Gastrocnemius medialis (tissue), 4 donors: ENCODE data around the gene CCDC192. TPM values are rescaled to one million over a fixed set of nuclear protein-coding genes. Genes with fewer than 3 reads are reported as not detected.

Experiments used
- ATAC-seq, 2 donors: fragments of 150-250 bp; one replicate each; pipeline ENCODE4 v1.9.1; 2016
- DNase-seq, 2 donors: peaks; one replicate each; pipeline ENCODE4 v3.0.0-alpha.2; 2019
- H3K27ac ChIP-seq, 4 donors: fragments of 200-600 bp; sonication (generic); 1 replicate in 1 of 4; 2 replicates in 3 of 4; pipeline ENCODE4 v1.5.1; 2016 to 2018; ENCODE audit warnings: mild to moderate bottlenecking in 2 of 4, moderate library complexity in 1 of 4
- H3K27me3 ChIP-seq, 3 donors: fragments of 200-600 bp; sonication (generic) in 2 of 3; 1 replicate in 1 of 3; 2 replicates in 2 of 3; pipeline versions ENCODE4 v1.5.1 to v1.6.0; 2016 to 2019; ENCODE audit warnings: mild to moderate bottlenecking in 1 of 3, moderate library complexity in 1 of 3
- H3K36me3 ChIP-seq, 2 donors: fragments of 200-600 bp; sonication (generic) in 1 of 2; one replicate each; pipeline ENCODE4 v1.5.1; 2017 to 2018
- H3K4me1 ChIP-seq, 2 donors: fragments of 200-600 bp; sonication (generic) in 1 of 2; one replicate each; pipeline ENCODE4 v1.5.1; 2016 to 2017; ENCODE audit warnings: mild to moderate bottlenecking in 2 of 2
- H3K4me3 ChIP-seq, 4 donors: fragments of 200-600 bp; sonication (generic) in 3 of 4; 1 replicate in 1 of 4; 2 replicates in 3 of 4; pipeline ENCODE4 v1.5.1; 2016 to 2019; ENCODE audit warnings: mild to moderate bottlenecking in 2 of 4
- H3K9me3 ChIP-seq, 3 donors: fragments of 200-600 bp; sonication (generic) in 2 of 3; 1 replicate in 1 of 3; 2 replicates in 2 of 3; pipeline ENCODE4 v1.5.1; 2016 to 2019
- POLR2A ChIP-seq, 2 donors: fragments of 450-650 bp; IDR thresholded peaks; one replicate each; pipeline ENCODE4 v1.6.1; 2017; ENCODE audit warnings: antibody characterized with exemption in 2 of 2, mild to moderate bottlenecking in 2 of 2, moderate library complexity in 2 of 2
- in situ Hi-C, 4 donors: fragments of 200-750 bp; cut with MboI; loops; one replicate each; pipeline versions ENCODE4 v1.15.0 to v1.8.0; 2017; ENCODE audit warnings: low sequenced_read_pairs in 4 of 4
- intact Hi-C: fragments of 100-400 bp; cut with DNase I; formaldehyde crosslinking; loops from one replicate; pipeline ENCODE4 v1.15.1; 2023; ENCODE audit warnings: low total_unique reads
- total RNA-seq, 4 donors: library from RNA; depleted of rRNA; stranded (reverse); fragments of >200 nt; gene quantifications; one replicate each; pipeline versions ENCODE4 v1.1.0 to v1.2.3, GENCODE V29; 2016
- TF ChIP-seq, protein P1 (sequence below), 5 experiments: fragments of 450-650 bp in 3 of 5; fragments of 200-600 bp in 2 of 5; sonication (generic) in 2 of 5; IDR thresholded peaks in 4 of 5; conservative IDR thresholded peaks in 1 of 5; 1 replicate in 4 of 5; 2 replicates in 1 of 5; pipeline ENCODE4 v1.5.1; 2016 to 2019; ENCODE audit warnings: antibody characterized with exemption in 5 of 5, mild to moderate bottlenecking in 3 of 5, moderate library complexity in 3 of 5

Gene CCDC192
- total RNA-seq, 4 donors from 2014 or later: not detected

DNA sequence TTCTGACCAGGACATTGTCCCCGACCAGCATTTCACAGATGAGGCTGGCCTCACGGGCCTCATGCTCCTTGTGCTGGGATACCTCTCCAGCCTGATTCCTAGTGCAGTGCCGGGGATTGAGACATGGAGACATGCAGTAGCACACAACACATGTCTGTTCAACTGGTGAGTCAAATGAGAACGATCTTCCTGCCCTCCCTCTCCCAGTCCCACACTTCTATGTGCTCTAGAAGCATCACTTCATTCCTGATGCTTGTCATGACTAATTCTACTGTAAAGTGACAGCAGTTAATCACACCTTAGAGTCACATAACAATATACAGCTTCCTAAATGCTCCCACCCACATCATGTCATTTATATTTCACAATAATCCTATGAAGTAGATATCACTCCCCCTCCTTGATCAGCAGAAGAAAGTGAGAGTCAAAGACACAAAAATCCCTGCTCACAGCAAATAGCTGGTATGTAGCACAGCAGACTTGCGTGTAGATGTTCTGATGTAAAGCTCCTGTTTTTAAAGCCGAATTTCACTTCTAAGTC, 101.8 kb downstream of the CCDC192 start:
- Histone ChIP-seq H3K4me3 (no peak overlapping the region), H3K9me3 (no peaks in the 10 kb centered on the region), H3K27ac (no peak overlapping the region), H3K27me3 (no peaks in the 10 kb centered on the region), H3K36me3 (no peaks in the 10 kb centered on the region), H3K4me1 (peaks cover 0 to 7% of the 10 kb centered on the region in 2 donors)
- DNase-seq (no peak), ATAC-seq (no peak)
- intact Hi-C loops (no loop called here), in situ Hi-C loops (no loop called here)
- TF ChIP-seq, protein P1, sequence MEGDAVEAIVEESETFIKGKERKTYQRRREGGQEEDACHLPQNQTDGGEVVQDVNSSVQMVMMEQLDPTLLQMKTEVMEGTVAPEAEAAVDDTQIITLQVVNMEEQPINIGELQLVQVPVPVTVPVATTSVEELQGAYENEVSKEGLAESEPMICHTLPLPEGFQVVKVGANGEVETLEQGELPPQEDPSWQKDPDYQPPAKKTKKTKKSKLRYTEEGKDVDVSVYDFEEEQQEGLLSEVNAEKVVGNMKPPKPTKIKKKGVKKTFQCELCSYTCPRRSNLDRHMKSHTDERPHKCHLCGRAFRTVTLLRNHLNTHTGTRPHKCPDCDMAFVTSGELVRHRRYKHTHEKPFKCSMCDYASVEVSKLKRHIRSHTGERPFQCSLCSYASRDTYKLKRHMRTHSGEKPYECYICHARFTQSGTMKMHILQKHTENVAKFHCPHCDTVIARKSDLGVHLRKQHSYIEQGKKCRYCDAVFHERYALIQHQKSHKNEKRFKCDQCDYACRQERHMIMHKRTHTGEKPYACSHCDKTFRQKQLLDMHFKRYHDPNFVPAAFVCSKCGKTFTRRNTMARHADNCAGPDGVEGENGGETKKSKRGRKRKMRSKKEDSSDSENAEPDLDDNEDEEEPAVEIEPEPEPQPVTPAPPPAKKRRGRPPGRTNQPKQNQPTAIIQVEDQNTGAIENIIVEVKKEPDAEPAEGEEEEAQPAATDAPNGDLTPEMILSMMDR (IDR thresholded peaks at IDR 0.05 in 4 of 5, conservative IDR thresholded peaks at IDR 0.05 in 1 of 5): no peak
- no peak for TF ChIP-seq POLR2A (IDR thresholded peaks at IDR 0.05)

DNA sequence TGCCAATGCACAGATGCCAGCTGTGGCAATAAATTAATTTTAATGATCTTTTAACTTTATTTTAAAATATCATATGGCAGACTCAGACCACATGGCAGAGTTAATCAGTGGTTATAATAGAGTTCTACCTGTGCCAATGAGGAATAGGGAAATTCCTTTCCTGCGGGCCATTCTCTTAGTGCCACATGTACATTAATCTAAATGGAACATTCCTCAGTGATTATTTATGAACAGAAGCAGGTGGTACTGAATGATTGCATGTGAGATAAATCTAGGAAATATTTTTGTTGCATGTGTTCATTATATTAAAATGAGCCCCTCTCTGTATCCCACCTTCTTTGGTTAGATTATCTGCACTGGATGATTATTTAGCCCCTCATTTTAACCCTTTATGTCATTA, 102.3 kb downstream of the CCDC192 start:
- no peak overlapping the region for H3K4me3 ChIP-seq

DNA sequence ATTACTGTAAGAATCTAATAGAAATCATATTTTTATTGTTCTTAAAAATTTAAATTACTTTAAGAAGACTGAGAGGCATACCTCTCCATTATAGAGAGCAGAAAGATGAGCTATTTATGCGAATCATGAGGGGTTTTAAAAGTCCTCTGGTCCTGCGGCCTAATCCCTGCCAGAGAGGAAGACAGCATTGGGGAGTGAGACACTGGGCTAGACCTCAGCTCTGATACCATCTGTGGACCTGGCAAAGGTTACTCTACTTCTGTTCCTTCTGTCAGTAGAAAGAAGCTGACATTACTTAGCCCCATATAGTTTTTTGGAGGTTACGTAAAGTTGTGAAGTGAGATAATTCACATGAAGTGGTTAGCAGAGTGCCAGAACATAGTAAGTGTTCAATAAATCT, 103.6 kb downstream of the CCDC192 start:
- DNase-seq (no peak), ATAC-seq (no peak)
- H3K9me3 ChIP-seq: no peaks in the 10 kb centered on the region
- intact Hi-C loops: no loop called here
- in situ Hi-C loops: no loop called here
- TF ChIP-seq, protein P1 (IDR thresholded peaks at IDR 0.05 in 4 of 5, conservative IDR thresholded peaks at IDR 0.05 in 1 of 5): no peak
- TF ChIP-seq POLR2A (IDR thresholded peaks at IDR 0.05): no peak
- H3K4me3 ChIP-seq: no peak overlapping the region
- peaks cover 0 to 7% of the 10 kb centered on the region in 2 donors for H3K4me1 ChIP-seq
- no peak overlapping the region for H3K27ac ChIP-seq
- no peaks in the 10 kb centered on the region for H3K36me3 ChIP-seq
- H3K27me3 ChIP-seq: no peaks in the 10 kb centered on the region

More for the DNA sequence above, 102.3 kb downstream of the CCDC192 start:
- peaks cover 0 to 7% of the 10 kb centered on the region in 2 donors for H3K4me1 ChIP-seq
- no peak overlapping the region for H3K27ac ChIP-seq
- no peaks in the 10 kb centered on the region for H3K27me3 ChIP-seq
- no peak for DNase-seq
- ATAC-seq: no peak
- no peak for TF ChIP-seq POLR2A (IDR thresholded peaks at IDR 0.05)
- TF ChIP-seq, protein P1 (IDR thresholded peaks at IDR 0.05 in 4 of 5, conservative IDR thresholded peaks at IDR 0.05 in 1 of 5): no peak
- no peaks in the 10 kb centered on the region for H3K9me3 ChIP-seq
- in situ Hi-C loops: no loop called here
- H3K36me3 ChIP-seq: no peaks in the 10 kb centered on the region
- intact Hi-C loops: no loop called here

DNA sequence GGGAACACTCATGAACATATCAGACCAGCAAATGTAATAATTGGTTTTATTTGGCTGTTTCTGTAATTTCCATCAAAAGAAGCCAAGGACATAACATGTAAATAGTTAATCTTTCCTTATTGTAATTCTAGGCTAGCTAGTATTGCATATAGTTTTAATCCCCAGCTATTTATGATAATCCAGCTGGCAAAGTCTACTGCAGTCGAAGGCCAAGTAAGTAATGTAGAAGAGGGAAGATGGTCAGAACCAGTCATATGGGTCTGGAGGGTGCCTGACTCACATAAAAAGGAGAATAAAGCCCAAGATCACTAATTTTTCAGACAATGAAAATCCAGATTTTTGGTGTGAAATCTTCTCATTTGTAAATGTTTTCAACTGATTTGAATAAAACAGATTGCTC, 106.3 kb downstream of the CCDC192 start:
- Histone ChIP-seq H3K9me3 (no peaks in the 10 kb centered on the region), H3K4me3 (no peak overlapping the region), H3K36me3 (no peaks in the 10 kb centered on the region), H3K4me1 (peaks cover 0 to 11% of the 10 kb centered on the region in 2 donors), H3K27ac (no peak overlapping the region), H3K27me3 (no peaks in the 10 kb centered on the region)
- intact Hi-C loops (no loop called here), in situ Hi-C loops (no loop called here)
- no peak for ATAC-seq
- DNase-seq: no peak
- TF ChIP-seq, protein P1 (IDR thresholded peaks at IDR 0.05 in 4 of 5, conservative IDR thresholded peaks at IDR 0.05 in 1 of 5): no peak
- TF ChIP-seq POLR2A (IDR thresholded peaks at IDR 0.05): no peak

DNA sequence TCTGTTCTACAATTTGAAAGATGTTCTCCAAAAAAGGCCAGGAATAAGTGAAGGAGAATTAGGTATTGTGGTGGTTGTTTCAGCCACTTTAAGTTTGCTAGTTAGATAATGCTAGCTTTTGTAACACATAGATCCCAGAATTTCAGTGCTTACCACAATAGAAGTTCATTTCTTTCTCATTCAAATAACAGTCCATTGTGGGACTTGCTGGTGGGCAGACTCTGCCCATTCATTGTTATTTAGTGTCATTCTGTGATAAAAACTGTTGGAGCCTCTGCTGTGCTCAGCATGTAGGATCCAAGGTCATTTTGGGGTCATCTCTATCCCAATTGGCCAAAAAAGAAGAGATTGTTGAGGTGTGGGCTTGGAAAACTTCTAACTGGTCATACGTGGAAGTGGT, 106.8 kb downstream of the CCDC192 start:
- Histone ChIP-seq H3K9me3 (no peaks in the 10 kb centered on the region), H3K27ac (no peak overlapping the region), H3K36me3 (no peaks in the 10 kb centered on the region), H3K4me3 (no peak overlapping the region), H3K27me3 (no peaks in the 10 kb centered on the region), H3K4me1 (peaks cover 0 to 12% of the 10 kb centered on the region in 2 donors)
- ATAC-seq (no peak), DNase-seq (no peak)
- intact Hi-C loops: no loop called here
- in situ Hi-C loops: no loop called here
- TF ChIP-seq, protein P1 (IDR thresholded peaks at IDR 0.05 in 4 of 5, conservative IDR thresholded peaks at IDR 0.05 in 1 of 5): no peak
- no peak for TF ChIP-seq POLR2A (IDR thresholded peaks at IDR 0.05)
